Neural crest cell (in vitro differentiated cells): Measurements from ENCODE around the gene CYTH1. TPM values are rescaled to one million over a fixed set of nuclear protein-coding genes. Genes with fewer than 3 reads are reported as not detected.
A peak's percentile ranks its signal among the peaks of the same experiment; 100 is the strongest.

ENCODE experiments used
- DNase-seq: peaks from one replicate; pipeline ENCODE4 v3.0.0; 2021; ENCODE audit warnings: low read depth, mixed read lengths, low spot score
- H3K27ac Mint-ChIP-seq: one replicate; pipeline ENCODE4 v1.8.0; 2021; ENCODE audit warnings: mild to moderate bottlenecking, mixed read lengths; ENCODE audit not compliant: unreplicated experiment
- H3K27me3 Mint-ChIP-seq: 2 replicates; pipeline ENCODE4 v1.8.0; 2021; ENCODE audit warnings: low read depth, mild to moderate bottlenecking, mixed read lengths
- H3K36me3 Mint-ChIP-seq: 2 replicates; pipeline ENCODE4 v1.8.0; 2021; ENCODE audit warnings: low read depth, mild to moderate bottlenecking, mixed read lengths
- H3K4me1 Mint-ChIP-seq: 2 replicates; pipeline ENCODE4 v1.8.0; 2021; ENCODE audit warnings: mixed read lengths
- H3K4me3 Mint-ChIP-seq: one replicate; pipeline ENCODE4 v1.8.0; 2021; ENCODE audit warnings: mild to moderate bottlenecking, mixed read lengths
- H3K9me3 Mint-ChIP-seq: 2 replicates; pipeline ENCODE4 v1.8.0; 2021; ENCODE audit warnings: mixed read lengths
- CTCF ChIP-seq: fragments of 200-600 bp; sonication (generic); conservative IDR thresholded peaks from 2 replicates; pipeline ENCODE4 v1.5.0; 2021; ENCODE audit warnings: antibody characterized with exemption, mild to moderate bottlenecking
- total RNA-seq: library from RNA; stranded (reverse); gene quantifications from 2 replicates; pipeline ENCODE4 v1.2.1, GENCODE V29; 2021

CYTH1 gene
- total RNA-seq, 1 donor from 2014 or later = 26.8 TPM

- Mint-ChIP-seq H3K27me3 (no peaks in the 10 kb centered on the region), H3K4me3 (no peak overlapping the region), H3K27ac (no peak overlapping the region), H3K36me3 (peaks cover 15% of the 10 kb centered on the region), H3K9me3 (no peaks in the 10 kb centered on the region), H3K4me1 (peaks cover 15% of the 10 kb centered on the region)
- TF ChIP-seq CTCF = no peak
- DNase-seq = no peak
Measured at GRCh38 chr17:78825696-78826095, 43.6 kb upstream of the CYTH1 start.

GRCh38 chr17:78824240-78824639 lies 42.2 kb upstream of the CYTH1 start:
- no peak for TF ChIP-seq CTCF
- H3K27ac Mint-ChIP-seq = no peak overlapping the region
- H3K27me3 Mint-ChIP-seq = no peaks in the 10 kb centered on the region
- peaks cover 15% of the 10 kb centered on the region for H3K4me1 Mint-ChIP-seq
- H3K4me3 Mint-ChIP-seq = no peak overlapping the region
- peaks cover 17% of the 10 kb centered on the region for H3K36me3 Mint-ChIP-seq
- no peak for DNase-seq
- H3K9me3 Mint-ChIP-seq = no peaks in the 10 kb centered on the region

DNA sequence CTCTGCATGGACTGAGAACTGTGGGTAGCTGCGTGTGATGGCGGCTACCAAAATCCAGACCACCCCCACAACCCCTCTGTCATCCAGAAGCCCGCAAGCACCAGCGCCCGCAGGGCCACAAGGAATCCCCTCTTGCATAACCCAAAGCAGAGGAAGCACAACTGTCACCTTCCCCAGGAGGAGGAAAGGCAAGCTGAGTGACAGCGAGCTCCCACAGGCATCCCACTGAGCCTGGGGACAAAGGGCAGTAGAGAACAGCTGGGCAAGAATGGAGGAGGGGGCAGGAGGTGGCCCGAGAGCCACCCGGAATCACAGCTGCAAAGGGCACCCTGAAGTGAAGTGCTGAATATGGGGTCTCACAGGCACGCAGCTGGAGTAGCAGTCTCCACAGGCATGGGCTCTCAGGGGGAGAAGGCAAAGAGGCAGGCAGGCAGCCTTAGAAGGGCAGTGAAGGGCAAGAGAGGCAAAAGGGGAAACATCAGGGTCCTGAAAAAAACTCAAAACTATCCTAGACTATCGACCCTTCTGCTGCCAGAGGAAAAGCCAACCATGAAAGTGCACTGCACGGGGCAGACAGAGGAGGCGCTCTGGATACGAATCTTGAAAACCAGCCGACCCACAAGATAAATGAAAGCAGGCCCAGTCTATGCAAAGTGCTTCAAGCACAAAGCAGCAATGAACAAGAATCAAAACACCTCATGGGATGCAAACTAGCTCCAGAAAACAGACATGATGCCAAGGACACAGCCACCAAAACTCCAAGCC lies 41.4 kb upstream of the CYTH1 start:
- H3K27ac Mint-ChIP-seq = peak overlapping the region; percentile 83
- peaks cover 17% of the 10 kb centered on the region for H3K36me3 Mint-ChIP-seq
- DNase-seq = no peak

DNA sequence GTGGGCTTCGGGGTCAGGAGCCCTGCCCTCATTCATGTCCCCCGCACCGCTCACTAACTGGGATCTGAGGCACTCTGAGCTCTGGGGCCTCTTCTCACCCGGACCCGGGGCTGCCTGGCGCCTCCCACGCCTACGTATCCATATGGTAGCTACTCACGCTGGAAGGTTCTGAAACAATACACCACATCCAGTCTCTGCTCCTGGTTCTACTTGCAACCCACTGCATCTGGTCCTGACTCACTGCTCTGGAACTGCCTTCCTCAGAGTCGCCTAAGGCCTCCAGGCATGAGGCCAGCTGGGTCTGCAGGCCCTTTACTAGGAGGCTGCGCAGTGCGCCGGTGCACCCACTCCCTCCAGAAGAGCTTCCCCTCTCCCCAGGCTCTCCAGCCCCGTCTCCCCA lies 40.5 kb upstream of the CYTH1 start:
- peaks cover 14% of the 10 kb centered on the region for H3K36me3 Mint-ChIP-seq
- TF ChIP-seq CTCF = no peak
- no peak for DNase-seq
- no peaks in the 10 kb centered on the region for H3K27me3 Mint-ChIP-seq
- H3K27ac Mint-ChIP-seq = peak overlapping the region; percentile 76
- no peaks in the 10 kb centered on the region for H3K9me3 Mint-ChIP-seq
- H3K4me3 Mint-ChIP-seq = no peak overlapping the region
- peaks cover 15% of the 10 kb centered on the region for H3K4me1 Mint-ChIP-seq

More for the DNA sequence above, 41.4 kb upstream of the CYTH1 start:
- Mint-ChIP-seq H3K4me1 (peaks cover 15% of the 10 kb centered on the region), H3K9me3 (no peaks in the 10 kb centered on the region), H3K27me3 (no peaks in the 10 kb centered on the region), H3K4me3 (no peak overlapping the region)
- peak; percentile 31 for TF ChIP-seq CTCF

- H3K36me3 Mint-ChIP-seq = peaks cover 14% of the 10 kb centered on the region
- no peaks in the 10 kb centered on the region for H3K27me3 Mint-ChIP-seq
- H3K4me1 Mint-ChIP-seq = peaks cover 15% of the 10 kb centered on the region
- DNase-seq = no peak
- no peaks in the 10 kb centered on the region for H3K9me3 Mint-ChIP-seq
- TF ChIP-seq CTCF = no peak
- H3K4me3 Mint-ChIP-seq = no peak overlapping the region
- H3K27ac Mint-ChIP-seq = no peak overlapping the region
Measured at GRCh38 chr17:78821961-78822360, 39.9 kb upstream of the CYTH1 start.
